IMR-90 (cell line): ENCODE measurements around the gene IL16. TPM values are rescaled to one million over a fixed set of nuclear protein-coding genes. Genes with fewer than 3 reads are reported as not detected.

Source experiments
- ATAC-seq: fragments of 200-7000 bp; cut with Tn5 transposase; 2 replicates; pipeline ENCODE4 v1.9.1; 2020; ENCODE audit warnings: low read depth, mild to moderate bottlenecking, moderate library complexity
- BruUV-seq: library from RNA; stranded (reverse); fragments of 400-500 nt; replicated peaks from 2 replicates; lab custom pipeline; 2021; lab: Mats Ljungman, UMichigan
- CTCF ChIA-PET: fragments of 300-600 bp; formaldehyde crosslinking; extraction: SDS; loops from one replicate; lab custom pipeline; 2021; ENCODE audit warnings: antibody characterized with exemption; lab: Yijun Ruan, JAX
- POLR2A ChIA-PET: fragments of 300-600 bp; sonication (Branson Sonifier 250); formaldehyde crosslinking; loops from one replicate; lab custom pipeline; 2022; ENCODE audit warnings: antibody characterized with exemption; ENCODE audit not compliant: unreplicated experiment; lab: Charles Lee
- DNase-seq: peaks from one replicate; pipeline ENCODE4 v3.0.0; 2013
- H2AFZ ChIP-seq: replicated peaks from 2 replicates; pipeline ENCODE3; 2013; ENCODE audit warnings: low read length, mild to moderate bottlenecking; ENCODE audit not compliant: poor library complexity
- H2AK5ac ChIP-seq: 2 replicates; pipeline ENCODE4 v1.6.1; 2013; ENCODE audit warnings: low read depth, low read length, inconsistent platforms
- H2AK9ac ChIP-seq: replicated peaks from 2 replicates; pipeline ENCODE3; 2013; ENCODE audit warnings: mild to moderate bottlenecking, low read depth, low read length, moderate library complexity; ENCODE audit not compliant: poor library complexity
- H2BK120ac ChIP-seq: 2 replicates; pipeline ENCODE4 v1.6.1; 2013; ENCODE audit warnings: low read depth, low read length, inconsistent platforms
- H2BK15ac ChIP-seq: 3 replicates; pipeline ENCODE4 v1.6.1; 2013; ENCODE audit warnings: low read depth, low read length, inconsistent platforms
- H2BK20ac ChIP-seq: 2 replicates; pipeline ENCODE4 v1.6.1; 2013; ENCODE audit warnings: low read depth, mild to moderate bottlenecking, inconsistent platforms, low read length, moderate library complexity
- H2BK5ac ChIP-seq: 2 replicates; pipeline ENCODE4 v1.6.1; 2013; ENCODE audit warnings: mild to moderate bottlenecking, low read depth, low read length, inconsistent platforms; ENCODE audit not compliant: poor library complexity, severe bottlenecking
- H3K14ac ChIP-seq: replicated peaks from 2 replicates; pipeline ENCODE4 v1.6.1; 2013; ENCODE audit warnings: low read depth, low read length, inconsistent platforms
- H3K18ac ChIP-seq: 2 replicates; pipeline ENCODE4 v1.6.1; 2013; ENCODE audit warnings: low read depth, low read length, control low read depth
- H3K23ac ChIP-seq: 2 replicates; pipeline ENCODE4 v1.6.1; 2013; ENCODE audit warnings: low read depth, low read length, inconsistent platforms
- H3K27ac ChIP-seq: 2 replicates; pipeline ENCODE4 v1.5.1; 2013; ENCODE audit warnings: mild to moderate bottlenecking, control low read depth, low read length; ENCODE audit not compliant: insufficient read depth
- H3K27me3 ChIP-seq: 2 replicates; pipeline ENCODE4 v1.6.1; 2013; ENCODE audit warnings: low read length; ENCODE audit not compliant: control insufficient read depth, insufficient read depth
- H3K36me3 ChIP-seq: 2 replicates; pipeline ENCODE4 v1.6.1; 2013; ENCODE audit warnings: low read length, mixed read lengths; ENCODE audit not compliant: control insufficient read depth, insufficient read depth
- H3K4ac ChIP-seq: 2 replicates; pipeline ENCODE4 v1.6.1; 2013; ENCODE audit warnings: low read depth, low read length, inconsistent platforms
- H3K4me1 ChIP-seq: 2 replicates; pipeline ENCODE4 v1.6.1; 2013; ENCODE audit warnings: low read length, mixed read lengths; ENCODE audit not compliant: control insufficient read depth, insufficient read depth
- H3K4me2 ChIP-seq: 2 replicates; pipeline ENCODE4 v1.6.1; 2013; ENCODE audit warnings: low read depth, mild to moderate bottlenecking, control low read depth, low read length, moderate library complexity
- H3K4me3 ChIP-seq: 2 replicates; pipeline ENCODE4 v1.5.1; 2013; ENCODE audit warnings: low read depth, mild to moderate bottlenecking, control low read depth, low read length, moderate library complexity; ENCODE audit not compliant: insufficient read depth
- H3K56ac ChIP-seq: 2 replicates; pipeline ENCODE4 v1.6.1; 2013; ENCODE audit warnings: low read length, inconsistent platforms; ENCODE audit not compliant: insufficient read depth; ENCODE audit errors: extremely low read depth
- H3K79me1 ChIP-seq, 2 experiments: 2 replicates each; pipeline ENCODE4 v1.6.1; 2013; ENCODE audit warnings: low read length in 2 of 2, inconsistent platforms in 1 of 2, low read depth in 1 of 2
- H3K9ac ChIP-seq: 2 replicates; pipeline ENCODE4 v1.6.1; 2013; ENCODE audit warnings: low read depth, low read length, control low read depth
- H3K9me1 ChIP-seq: 2 replicates; pipeline ENCODE4 v1.6.1; 2013; ENCODE audit warnings: low read length, inconsistent platforms; ENCODE audit not compliant: insufficient read depth
- H3K9me3 ChIP-seq: 2 replicates; pipeline ENCODE4 v1.6.1; 2013; ENCODE audit warnings: low read length; ENCODE audit not compliant: control insufficient read depth, insufficient read depth
- H4K20me1 ChIP-seq: 2 replicates; pipeline ENCODE4 v1.6.1; 2013; ENCODE audit warnings: low read length, inconsistent platforms; ENCODE audit not compliant: insufficient read depth
- H4K5ac ChIP-seq: 2 replicates; pipeline ENCODE4 v1.6.1; 2013; ENCODE audit warnings: mild to moderate bottlenecking, low read depth, low read length, control low read depth
- H4K8ac ChIP-seq, 2 experiments: 2 replicates each; pipeline ENCODE4 v1.6.1; 2013; ENCODE audit warnings: low read depth in 2 of 2, low read length in 2 of 2, control low read depth in 1 of 2, inconsistent platforms in 1 of 2
- H4K91ac ChIP-seq: 2 replicates; pipeline ENCODE4 v1.6.1; 2013; ENCODE audit warnings: low read depth, low read length, inconsistent platforms; ENCODE audit not compliant: insufficient read depth
- BHLHE40 ChIP-seq: fragments of 150-350 bp; IDR thresholded peaks from 2 replicates; pipeline ENCODE4 v1.6.1; 2016; ENCODE audit warnings: mild to moderate bottlenecking, low read depth, low read length
- CEBPB ChIP-seq: IDR thresholded peaks from 2 replicates; pipeline ENCODE4 v1.6.1; 2012; ENCODE audit warnings: low read depth, low read length, improper control_type of control experiment
- CHD1 ChIP-seq: IDR thresholded peaks from 2 replicates; pipeline ENCODE4 v1.6.1; 2012; ENCODE audit warnings: low read depth, low read length, improper control_type of control experiment
- FOS ChIP-seq: fragments of 150-350 bp; IDR thresholded peaks from 2 replicates; pipeline ENCODE4 v1.6.1; 2016; ENCODE audit warnings: low read depth, low read length
- MAFK ChIP-seq: IDR thresholded peaks from 2 replicates; pipeline ENCODE4 v1.6.1; 2012; ENCODE audit warnings: low read depth, low read length, improper control_type of control experiment
- MAZ ChIP-seq: IDR thresholded peaks from 2 replicates; pipeline ENCODE4 v1.6.1; 2012; ENCODE audit warnings: low read depth, mild to moderate bottlenecking, low read length, improper control_type of control experiment, moderate library complexity, borderline replicate concordance
- MXI1 ChIP-seq: IDR thresholded peaks from 2 replicates; pipeline ENCODE4 v1.6.1; 2012; ENCODE audit warnings: low read depth, mild to moderate bottlenecking, low read length, moderate library complexity, borderline replicate concordance
- NFE2L2 ChIP-seq: fragments of 150-350 bp; IDR thresholded peaks from 2 replicates; pipeline ENCODE4 v1.6.1; 2016; ENCODE audit warnings: low read depth, mild to moderate bottlenecking, low read length
- POLR2A ChIP-seq: IDR thresholded peaks from 2 replicates; pipeline ENCODE4 v1.6.1; 2012; ENCODE audit warnings: mild to moderate bottlenecking, low read depth, low read length
- RAD21 ChIP-seq: IDR thresholded peaks from 2 replicates; pipeline ENCODE4 v1.6.1; 2012; ENCODE audit warnings: low read length, improper control_type of control experiment
- RCOR1 ChIP-seq: IDR thresholded peaks from 2 replicates; pipeline ENCODE4 v1.6.1; 2012; ENCODE audit warnings: mild to moderate bottlenecking, low read length, improper control_type of control experiment; ENCODE audit not compliant: insufficient replicate concordance
- RFX5 ChIP-seq: IDR thresholded peaks from 2 replicates; pipeline ENCODE4 v1.8.0; 2012; ENCODE audit warnings: low read depth, mild to moderate bottlenecking, low read length, moderate library complexity
- SMC3 ChIP-seq: fragments of 150-350 bp; IDR thresholded peaks from 2 replicates; pipeline ENCODE4 v1.6.1; 2016; ENCODE audit warnings: low read depth, mild to moderate bottlenecking, antibody characterized with exemption, low read length, moderate library complexity
- WGBS, 2 experiments: methylation state at CpG; one replicate each; pipeline versions ENCODE4 v1.1.5 to v1.1.7; 2013; ENCODE audit warnings: missing lambda C conversion rate in 2 of 2; ENCODE audit not compliant: insufficient read length in 1 of 2; ENCODE audit errors: extremely low coverage in 2 of 2; 5-methylcytosine and 5-hydroxymethylcytosine counted together
- dilution Hi-C: fragments of 300-500 bp; cut with HindIII; formaldehyde crosslinking; loops from one replicate; pipeline ENCODE4 v1.14.3; 2018; ENCODE audit warnings: low sequenced_read_pairs; ENCODE audit not compliant: unreplicated experiment
- in situ Hi-C: fragments of 300-500 bp; cut with MboI; formaldehyde crosslinking; loops from 3 replicates; pipeline ENCODE4 v1.14.3; 2019; ENCODE audit warnings: low sequenced_read_pairs, inconsistent platforms, mixed read lengths
- intact Hi-C: fragments of 100-400 bp; cut with micrococcal nuclease; formaldehyde crosslinking; loops from 2 replicates; pipeline ENCODE4 v1.10.0; 2022
- polyA plus RNA-seq, 3 experiments: library from polyadenylated mRNA; depleted of rRNA; stranded (reverse); fragments of >200 nt; gene quantifications; 2 replicates each; pipeline ENCODE4 v1.2.3, GENCODE V29; 2012; ENCODE audit warnings: low replicate concordance in 1 of 3
- total RNA-seq: library from RNA; depleted of rRNA; stranded (reverse); fragments of >200 nt; gene quantifications from 2 replicates; pipeline ENCODE4 v1.2.3, GENCODE V29; 2012
- TF ChIP-seq, protein P1 (sequence below): conservative IDR thresholded peaks from 2 replicates; pipeline ENCODE4 v1.5.1; 2012; ENCODE audit warnings: mild to moderate bottlenecking, low read depth, low read length, improper control_type of control experiment
- TF ChIP-seq, protein P2 (sequence below): fragments of 150-350 bp; IDR thresholded peaks from 2 replicates; pipeline ENCODE4 v1.6.1; 2017; ENCODE audit warnings: mild to moderate bottlenecking, antibody characterized with exemption, low read length, low read depth
- TF ChIP-seq, protein P3 (sequence below): fragments of 150-350 bp; IDR thresholded peaks from 2 replicates; pipeline ENCODE4 v1.6.1; 2016; ENCODE audit warnings: low read depth, mild to moderate bottlenecking, low read length, moderate library complexity, borderline replicate concordance

IL16 gene
- total and polyA plus RNA-seq, 2 of the 4 experiments (the other 2 are of a cell fraction): 0.18 to 0.27 TPM

DNA sequence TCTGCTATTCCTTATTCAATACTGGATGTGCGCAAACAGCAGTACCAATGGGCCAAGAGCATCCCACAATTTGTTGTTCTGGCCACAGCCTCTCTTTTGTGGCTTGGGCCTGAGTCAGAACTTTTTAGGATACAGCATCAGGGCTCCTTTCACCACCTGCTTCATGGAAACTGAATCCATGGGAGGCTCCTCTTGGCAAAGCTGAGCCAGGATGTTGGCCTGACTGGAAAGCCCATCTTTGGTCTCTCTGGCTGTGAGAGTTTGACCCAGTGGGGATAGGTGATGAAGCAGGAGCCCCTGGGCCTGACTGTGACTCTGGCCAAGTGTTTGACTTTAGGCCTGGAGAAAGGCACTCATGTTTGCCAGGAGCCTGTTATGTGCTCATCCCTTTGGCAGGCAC is 27.6 kb downstream of the IL16 start:
- TF ChIP-seq RFX5 (no peak), POLR2A (no peak), MXI1 (no peak), MAFK (no peak), RCOR1 (no peak), FOS (no peak), MAZ (no peak), CEBPB (no peak), RAD21 (no peak), SMC3 (no peak), CHD1 (no peak), NFE2L2 (no peak), BHLHE40 (no peak)
- TF ChIP-seq, protein P1, sequence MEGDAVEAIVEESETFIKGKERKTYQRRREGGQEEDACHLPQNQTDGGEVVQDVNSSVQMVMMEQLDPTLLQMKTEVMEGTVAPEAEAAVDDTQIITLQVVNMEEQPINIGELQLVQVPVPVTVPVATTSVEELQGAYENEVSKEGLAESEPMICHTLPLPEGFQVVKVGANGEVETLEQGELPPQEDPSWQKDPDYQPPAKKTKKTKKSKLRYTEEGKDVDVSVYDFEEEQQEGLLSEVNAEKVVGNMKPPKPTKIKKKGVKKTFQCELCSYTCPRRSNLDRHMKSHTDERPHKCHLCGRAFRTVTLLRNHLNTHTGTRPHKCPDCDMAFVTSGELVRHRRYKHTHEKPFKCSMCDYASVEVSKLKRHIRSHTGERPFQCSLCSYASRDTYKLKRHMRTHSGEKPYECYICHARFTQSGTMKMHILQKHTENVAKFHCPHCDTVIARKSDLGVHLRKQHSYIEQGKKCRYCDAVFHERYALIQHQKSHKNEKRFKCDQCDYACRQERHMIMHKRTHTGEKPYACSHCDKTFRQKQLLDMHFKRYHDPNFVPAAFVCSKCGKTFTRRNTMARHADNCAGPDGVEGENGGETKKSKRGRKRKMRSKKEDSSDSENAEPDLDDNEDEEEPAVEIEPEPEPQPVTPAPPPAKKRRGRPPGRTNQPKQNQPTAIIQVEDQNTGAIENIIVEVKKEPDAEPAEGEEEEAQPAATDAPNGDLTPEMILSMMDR: no peak
- TF ChIP-seq, protein P2, sequence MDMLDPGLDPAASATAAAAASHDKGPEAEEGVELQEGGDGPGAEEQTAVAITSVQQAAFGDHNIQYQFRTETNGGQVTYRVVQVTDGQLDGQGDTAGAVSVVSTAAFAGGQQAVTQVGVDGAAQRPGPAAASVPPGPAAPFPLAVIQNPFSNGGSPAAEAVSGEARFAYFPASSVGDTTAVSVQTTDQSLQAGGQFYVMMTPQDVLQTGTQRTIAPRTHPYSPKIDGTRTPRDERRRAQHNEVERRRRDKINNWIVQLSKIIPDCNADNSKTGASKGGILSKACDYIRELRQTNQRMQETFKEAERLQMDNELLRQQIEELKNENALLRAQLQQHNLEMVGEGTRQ: no peak
- TF ChIP-seq, protein P3, sequence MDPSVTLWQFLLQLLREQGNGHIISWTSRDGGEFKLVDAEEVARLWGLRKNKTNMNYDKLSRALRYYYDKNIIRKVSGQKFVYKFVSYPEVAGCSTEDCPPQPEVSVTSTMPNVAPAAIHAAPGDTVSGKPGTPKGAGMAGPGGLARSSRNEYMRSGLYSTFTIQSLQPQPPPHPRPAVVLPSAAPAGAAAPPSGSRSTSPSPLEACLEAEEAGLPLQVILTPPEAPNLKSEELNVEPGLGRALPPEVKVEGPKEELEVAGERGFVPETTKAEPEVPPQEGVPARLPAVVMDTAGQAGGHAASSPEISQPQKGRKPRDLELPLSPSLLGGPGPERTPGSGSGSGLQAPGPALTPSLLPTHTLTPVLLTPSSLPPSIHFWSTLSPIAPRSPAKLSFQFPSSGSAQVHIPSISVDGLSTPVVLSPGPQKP: no peak
- Histone ChIP-seq H3K4me2 (no peak overlapping the region), H2BK20ac (no peak overlapping the region), H3K9me1 (no peaks in the 10 kb centered on the region), H3K36me3 (peaks cover 4% of the 10 kb centered on the region; the same call in 1 of the 2 replicates), H3K9ac (no peak overlapping the region), H2AK5ac (no peak overlapping the region), H2BK5ac (no peak overlapping the region), H4K5ac (no peak overlapping the region), H4K8ac (no peak overlapping the region), H3K56ac (no peak overlapping the region), H3K27ac (no peak overlapping the region), H3K4ac (no peak overlapping the region), H3K14ac (no peak overlapping the region), H4K20me1 (no peaks in the 10 kb centered on the region), H2AK9ac (no peak overlapping the region), H2BK120ac (no peak overlapping the region), H2AFZ (no peak overlapping the region), H3K18ac (no peak overlapping the region), H3K4me1 (peaks cover 4% of the 10 kb centered on the region; the same call in 1 of the 2 replicates), H4K91ac (no peak overlapping the region), H3K79me1 (no peaks in the 10 kb centered on the region), H3K27me3 (no peaks in the 10 kb centered on the region), H3K4me3 (no peak overlapping the region), H2BK15ac (no peak overlapping the region), H3K23ac (no peak overlapping the region), H3K9me3 (no peaks in the 10 kb centered on the region)
- no TSS peak for BruUV-seq
- WGBS, 2 experiments: 100% methylated on average over 1 of the region's 1 CpG; no CpG with 5 or more reads in 1 of the 2 experiments
- CTCF ChIA-PET: interaction anchor here (1.5 kb wide), 1 partner anchor 12 kb away, joined by 3 read pairs; no protein-coding TSS in a partner anchor
- no peak for DNase-seq
- in situ Hi-C loops (no loop called here), intact Hi-C loops (no loop called here), dilution Hi-C loops (no loop called here)
- no peak for ATAC-seq
- POLR2A ChIA-PET: no interaction called here
